GM12878 (cell line): Measurements from ENCODE around the gene SOHLH2. TPM values are rescaled to one million over a fixed set of nuclear protein-coding genes. Genes with fewer than 3 reads are reported as not detected.

ENCODE experiments used
- ATAC-seq: fragments of 200-7000 bp; cut with Tn5 transposase; 3 replicates; pipeline ENCODE4 v1.9.1; 2020; ENCODE audit warnings: mild to moderate bottlenecking, moderate library complexity
- BruUV-seq: library from RNA; stranded (reverse); fragments of 400-500 nt; replicated peaks from 2 replicates; lab custom pipeline; 2021; lab: Mats Ljungman, UMichigan
- CTCF ChIA-PET: fragments of 300-600 bp; sonication (Branson Sonifier 250); formaldehyde crosslinking; extraction: SDS; loops from one replicate; lab custom pipeline; 2021; ENCODE audit warnings: inconsistent platforms; lab: Yijun Ruan, JAX
- POLR2A ChIA-PET: fragments of 350-600 bp; formaldehyde crosslinking; extraction: SDS; loops from one replicate; lab custom pipeline; 2021; ENCODE audit warnings: inconsistent platforms; lab: Charles Lee
- RAD21 ChIA-PET: fragments of 300-600 bp; sonication (Branson Sonifier 250); formaldehyde crosslinking; loops from one replicate; lab custom pipeline; 2023; ENCODE audit warnings: antibody characterized with exemption; ENCODE audit not compliant: unreplicated experiment; lab: Charles Lee
- SMC1A ChIA-PET: fragments of 300-600 bp; sonication (Branson Sonifier 250); formaldehyde crosslinking; loops from one replicate; lab custom pipeline; 2023; ENCODE audit not compliant: unreplicated experiment, uncharacterized antibody; lab: Charles Lee
- DNase-seq: peaks from one replicate; pipeline ENCODE4 v3.0.0-alpha.2; 2011; ENCODE audit warnings: low read depth, low spot score
- FAIRE-seq: peaks from 3 replicates; lab custom pipeline; 2011; peaks lifted over from hg19 to GRCh38; lab: Jason Lieb, UNC
- H2AFZ ChIP-seq: 2 replicates; pipeline ENCODE4 v1.6.0; 2011; ENCODE audit warnings: low read depth, low read length, control low read depth; ENCODE audit not compliant: control insufficient read depth
- H3K27ac ChIP-seq: 2 replicates; pipeline ENCODE4 v1.5.1; 2011; ENCODE audit warnings: control low read depth; ENCODE audit not compliant: control insufficient read depth, insufficient read depth
- H3K27me3 ChIP-seq, 2 experiments: replicated peaks in 1 of 2; 2 replicates each; pipeline versions ENCODE4 v1.6.0 to v1.6.1; 2011; ENCODE audit warnings: low read length in 1 of 2; ENCODE audit not compliant: control insufficient read depth in 2 of 2, insufficient read depth in 2 of 2
- H3K36me3 ChIP-seq, 2 experiments: 2 replicates each; pipeline ENCODE4 v1.5.1; 2011; ENCODE audit warnings: low read length in 1 of 2; ENCODE audit not compliant: control insufficient read depth in 2 of 2, insufficient read depth in 2 of 2
- H3K4me1 ChIP-seq: 2 replicates; pipeline ENCODE4 v1.6.1; 2011; ENCODE audit warnings: mild to moderate bottlenecking, low read length, moderate library complexity, mixed read lengths; ENCODE audit not compliant: control insufficient read depth, insufficient read depth
- H3K4me2 ChIP-seq: 2 replicates; pipeline ENCODE4 v1.6.0; 2011; ENCODE audit warnings: control low read depth; ENCODE audit not compliant: control insufficient read depth, insufficient read depth
- H3K4me3 ChIP-seq: fragments of 200-600 bp; sonication (generic); 2 replicates; pipeline ENCODE4 v1.5.1; 2016
- H3K79me2 ChIP-seq: 2 replicates; pipeline ENCODE4 v1.6.0; 2011; ENCODE audit warnings: low read length; ENCODE audit not compliant: control insufficient read depth, insufficient read depth
- H3K9ac ChIP-seq: 2 replicates; pipeline ENCODE4 v1.8.0; 2011; ENCODE audit warnings: low read length, control low read depth, mixed read lengths; ENCODE audit not compliant: control insufficient read depth, insufficient read depth
- H3K9me3 ChIP-seq: replicated peaks from 3 replicates; pipeline ENCODE4 v1.5.1; 2011; ENCODE audit warnings: mild to moderate bottlenecking, low read length; ENCODE audit not compliant: control insufficient read depth, insufficient read depth
- H4K20me1 ChIP-seq: 2 replicates; pipeline ENCODE4 v1.6.0; 2011; ENCODE audit not compliant: control insufficient read depth, insufficient read depth
- CBX3 ChIP-seq: fragments of 200-600 bp; sonication (generic); IDR thresholded peaks from 2 replicates; pipeline ENCODE4 v1.6.1; 2016; ENCODE audit warnings: low read depth, borderline replicate concordance
- CHD1 ChIP-seq: IDR thresholded peaks from 2 replicates; pipeline ENCODE4 v1.6.1; 2012; ENCODE audit warnings: low read depth, low read length, improper control_type of control experiment
- HDAC6 ChIP-seq: fragments of 200-600 bp; sonication (generic); IDR thresholded peaks from one replicate; pipeline ENCODE4 v1.8.0; 2017; ENCODE audit warnings: antibody characterized with exemption; ENCODE audit not compliant: unreplicated experiment
- HSF1 ChIP-seq: fragments of 150-350 bp; IDR thresholded peaks from 2 replicates; pipeline ENCODE4 v1.6.1; 2014; ENCODE audit warnings: mild to moderate bottlenecking, low read depth, low read length
- MTA3 ChIP-seq: IDR thresholded peaks from 2 replicates; pipeline ENCODE4 v1.6.1; 2012; ENCODE audit warnings: low read length, inconsistent platforms, borderline replicate concordance
- MXI1 ChIP-seq: fragments of 150-350 bp; IDR thresholded peaks from 2 replicates; pipeline ENCODE4 v1.6.1; 2011; ENCODE audit warnings: low read depth, mild to moderate bottlenecking, inconsistent platforms, low read length, improper control_type of control experiment
- NFYA ChIP-seq: IDR thresholded peaks from 2 replicates; pipeline ENCODE4 v1.6.1; 2011; ENCODE audit warnings: low read depth, mild to moderate bottlenecking, low read length, improper control_type of control experiment, borderline replicate concordance
- NFYB ChIP-seq: IDR thresholded peaks from 2 replicates; pipeline ENCODE4 v1.6.1; 2011; ENCODE audit warnings: low read depth, mild to moderate bottlenecking, low read length, improper control_type of control experiment, moderate library complexity; ENCODE audit not compliant: insufficient read depth
- RFX5 ChIP-seq: IDR thresholded peaks from 2 replicates; pipeline ENCODE4 v1.6.1; 2011; ENCODE audit warnings: low read depth, low read length, improper control_type of control experiment
- SMAD5 ChIP-seq: IDR thresholded peaks from 2 replicates; pipeline ENCODE4 v1.6.1; 2016; ENCODE audit warnings: antibody characterized with exemption, low read depth
- ZBED1 ChIP-seq: IDR thresholded peaks from 2 replicates; pipeline ENCODE4 v1.6.1; 2016; ENCODE audit warnings: borderline replicate concordance
- ZNF384 ChIP-seq: IDR thresholded peaks from 2 replicates; pipeline ENCODE4 v1.6.1; 2012; ENCODE audit warnings: low read depth, mild to moderate bottlenecking, low read length, improper control_type of control experiment, borderline replicate concordance
- ZNF622 ChIP-seq: fragments of 450-650 bp; IDR thresholded peaks from 2 replicates; pipeline ENCODE4 v1.6.1; 2017; ENCODE audit warnings: mild to moderate bottlenecking, inconsistent platforms
- ZSCAN29 ChIP-seq: fragments of 450-650 bp; IDR thresholded peaks from 2 replicates; pipeline ENCODE4 v1.6.1; 2017; ENCODE audit warnings: mild to moderate bottlenecking, moderate library complexity
- ZZZ3 ChIP-seq: IDR thresholded peaks from 2 replicates; pipeline ENCODE4 v1.6.1; 2011; ENCODE audit warnings: low read depth; ENCODE audit not compliant: control insufficient read depth, insufficient read length
- whole genome bisulfite sequencing: methylation state at CpG from one replicate; pipeline ENCODE4 v1.1.6; 2016; ENCODE audit warnings: low lambda C conversion rate; ENCODE audit not compliant: insufficient replicate concordance, insufficient coverage; ENCODE audit errors: missing lambda C conversion rate; 5-methylcytosine and 5-hydroxymethylcytosine counted together
- in situ Hi-C: fragments of 300-500 bp; cut with MboI; formaldehyde crosslinking; loops from 9 replicates; pipeline ENCODE4 v1.14.3; 2018; ENCODE audit warnings: mixed read lengths
- intact Hi-C: fragments of 100-400 bp; cut with micrococcal nuclease; formaldehyde crosslinking; loops from one replicate; pipeline ENCODE4 v1.14.2; 2022; ENCODE audit not compliant: unreplicated experiment
- polyA plus RNA-seq, 11 experiments: library from polyadenylated mRNA; depleted of rRNA in 4 of 11; unstranded in 6 of 11; stranded (reverse) in 5 of 11; fragments of >200 nt; fragmentation: Nextera tagmentation in 4 of 11; fragmentation: Illumina TruSeq in 1 of 11; extraction: Ambion mirVana in 4 of 11; extraction: Trizol in 1 of 11; gene quantifications; 1 replicate in 1 of 11; 2 replicates in 10 of 11; pipeline versions ENCODE4 v1.2.1 to v1.2.3, GENCODE V29; 2011 to 2016; ENCODE audit warnings: inconsistent platforms in 2 of 11, missing spikeins in 2 of 11, low read depth in 1 of 11
- total RNA-seq, 4 experiments: library from RNA; depleted of rRNA in 3 of 4; stranded (reverse); fragments of >200 nt in 3 of 4; fragmentation: Illumina TruSeq in 1 of 4; extraction: Trizol in 1 of 4; gene quantifications; 2 replicates each; pipeline versions ENCODE4 v1.2.1 to v1.2.3, GENCODE V29; 2013 to 2021
- TF ChIP-seq, protein P1 (sequence below): IDR thresholded peaks from 2 replicates; pipeline ENCODE4 v1.6.1; 2012; ENCODE audit warnings: mild to moderate bottlenecking, low read depth, low read length
- TF ChIP-seq, protein P2 (sequence below): fragments of 450-650 bp; formaldehyde crosslinking; IDR thresholded peaks from 2 replicates; pipeline ENCODE4 v1.4.0; 2022; ENCODE audit warnings: mild to moderate bottlenecking, moderate library complexity

Gene SOHLH2
- total and polyA plus RNA-seq, 10 of the 15 experiments (the other 5 are each of a cell fraction or from before 2014, with no cell fraction given), result 2.4 TPM; not detected in 9

DNA sequence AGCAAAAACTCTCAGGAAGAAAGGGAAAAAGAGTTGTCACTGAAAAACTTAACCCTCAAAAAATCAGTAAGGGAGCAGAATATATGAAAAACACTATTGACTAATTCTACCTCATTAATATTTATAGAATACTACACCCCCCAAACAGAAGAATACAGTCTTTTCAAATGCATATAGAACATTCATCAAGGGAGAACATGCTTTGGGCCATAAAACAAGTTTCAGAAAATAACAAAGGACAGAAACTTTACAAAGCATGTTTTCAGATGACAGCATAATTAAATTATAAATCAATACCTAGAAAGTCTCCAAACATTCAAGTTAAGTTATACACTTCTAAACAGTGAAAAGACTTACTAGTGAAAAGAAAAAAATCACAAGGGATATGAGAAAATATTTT, 30.5 kb downstream of the SOHLH2 start (continued):
- TF ChIP-seq HSF1 (no peak), MTA3 (no peak)

- no peak for DNase-seq
- Histone ChIP-seq H3K27me3 (no peaks in the 10 kb centered on the region), H3K4me2 (no peak overlapping the region), H3K36me3 (no peaks in the 10 kb centered on the region), H3K4me3 (no peak overlapping the region), H3K79me2 (no peaks in the 10 kb centered on the region), H3K27ac (no peak overlapping the region), H2AFZ (no peak overlapping the region), H4K20me1 (no peaks in the 10 kb centered on the region), H3K4me1 (no peaks in the 10 kb centered on the region), H3K9ac (no peak overlapping the region), H3K9me3 (no peaks in the 10 kb centered on the region)
- POLR2A ChIA-PET, result no interaction called here
- BruUV-seq, result no TSS peak
- in situ Hi-C loops (no loop called here), intact Hi-C loops (no loop called here)
- CTCF ChIA-PET, result no interaction called here
- SMC1A ChIA-PET, result no interaction called here
- RAD21 ChIA-PET, result no interaction called here
- no peak for ATAC-seq
- FAIRE-seq, result no peak
- 20% methylated on average over 5 of the region's 5 CpGs for WGBS
- TF ChIP-seq CBX3 (no peak), ZBED1 (no peak), MXI1 (no peak), ZNF622 (no peak), CHD1 (no peak), RFX5 (no peak), ZZZ3 (no peak), ZNF384 (no peak), SMAD5 (no peak), NFYA (no peak), HDAC6 (no peak), ZSCAN29 (no peak), NFYB (no peak)
- TF ChIP-seq, protein P1, sequence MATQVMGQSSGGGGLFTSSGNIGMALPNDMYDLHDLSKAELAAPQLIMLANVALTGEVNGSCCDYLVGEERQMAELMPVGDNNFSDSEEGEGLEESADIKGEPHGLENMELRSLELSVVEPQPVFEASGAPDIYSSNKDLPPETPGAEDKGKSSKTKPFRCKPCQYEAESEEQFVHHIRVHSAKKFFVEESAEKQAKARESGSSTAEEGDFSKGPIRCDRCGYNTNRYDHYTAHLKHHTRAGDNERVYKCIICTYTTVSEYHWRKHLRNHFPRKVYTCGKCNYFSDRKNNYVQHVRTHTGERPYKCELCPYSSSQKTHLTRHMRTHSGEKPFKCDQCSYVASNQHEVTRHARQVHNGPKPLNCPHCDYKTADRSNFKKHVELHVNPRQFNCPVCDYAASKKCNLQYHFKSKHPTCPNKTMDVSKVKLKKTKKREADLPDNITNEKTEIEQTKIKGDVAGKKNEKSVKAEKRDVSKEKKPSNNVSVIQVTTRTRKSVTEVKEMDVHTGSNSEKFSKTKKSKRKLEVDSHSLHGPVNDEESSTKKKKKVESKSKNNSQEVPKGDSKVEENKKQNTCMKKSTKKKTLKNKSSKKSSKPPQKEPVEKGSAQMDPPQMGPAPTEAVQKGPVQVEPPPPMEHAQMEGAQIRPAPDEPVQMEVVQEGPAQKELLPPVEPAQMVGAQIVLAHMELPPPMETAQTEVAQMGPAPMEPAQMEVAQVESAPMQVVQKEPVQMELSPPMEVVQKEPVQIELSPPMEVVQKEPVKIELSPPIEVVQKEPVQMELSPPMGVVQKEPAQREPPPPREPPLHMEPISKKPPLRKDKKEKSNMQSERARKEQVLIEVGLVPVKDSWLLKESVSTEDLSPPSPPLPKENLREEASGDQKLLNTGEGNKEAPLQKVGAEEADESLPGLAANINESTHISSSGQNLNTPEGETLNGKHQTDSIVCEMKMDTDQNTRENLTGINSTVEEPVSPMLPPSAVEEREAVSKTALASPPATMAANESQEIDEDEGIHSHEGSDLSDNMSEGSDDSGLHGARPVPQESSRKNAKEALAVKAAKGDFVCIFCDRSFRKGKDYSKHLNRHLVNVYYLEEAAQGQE, result no peak
- TF ChIP-seq, protein P2, sequence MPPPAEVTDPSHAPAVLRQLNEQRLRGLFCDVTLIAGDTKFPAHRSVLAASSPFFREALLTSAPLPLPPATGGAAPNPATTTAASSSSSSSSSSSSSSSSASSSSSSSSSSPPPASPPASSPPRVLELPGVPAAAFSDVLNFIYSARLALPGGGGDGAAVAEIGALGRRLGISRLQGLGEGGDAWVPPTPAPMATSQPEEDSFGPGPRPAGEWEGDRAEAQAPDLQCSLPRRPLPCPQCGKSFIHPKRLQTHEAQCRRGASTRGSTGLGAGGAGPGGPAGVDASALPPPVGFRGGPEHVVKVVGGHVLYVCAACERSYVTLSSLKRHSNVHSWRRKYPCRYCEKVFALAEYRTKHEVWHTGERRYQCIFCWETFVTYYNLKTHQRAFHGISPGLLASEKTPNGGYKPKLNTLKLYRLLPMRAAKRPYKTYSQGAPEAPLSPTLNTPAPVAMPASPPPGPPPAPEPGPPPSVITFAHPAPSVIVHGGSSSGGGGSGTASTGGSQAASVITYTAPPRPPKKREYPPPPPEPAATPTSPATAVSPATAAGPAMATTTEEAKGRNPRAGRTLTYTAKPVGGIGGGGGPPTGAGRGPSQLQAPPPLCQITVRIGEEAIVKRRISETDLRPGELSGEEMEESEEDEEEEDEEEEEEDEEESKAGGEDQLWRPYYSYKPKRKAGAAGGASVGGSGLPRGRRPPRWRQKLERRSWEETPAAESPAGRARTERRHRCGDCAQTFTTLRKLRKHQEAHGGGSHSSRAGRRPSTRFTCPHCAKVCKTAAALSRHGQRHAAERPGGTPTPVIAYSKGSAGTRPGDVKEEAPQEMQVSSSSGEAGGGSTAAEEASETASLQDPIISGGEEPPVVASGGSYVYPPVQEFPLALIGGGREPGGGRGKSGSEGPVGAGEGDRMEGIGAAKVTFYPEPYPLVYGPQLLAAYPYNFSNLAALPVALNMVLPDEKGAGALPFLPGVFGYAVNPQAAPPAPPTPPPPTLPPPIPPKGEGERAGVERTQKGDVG, result no peak
Measured at GRCh38 chr13:36175621-36176020, 38.7 kb downstream of the SOHLH2 start.
